K562 (cell line): Measurements from ENCODE around the gene SBF1. TPM values are rescaled to one million over a fixed set of nuclear protein-coding genes. Genes with fewer than 3 reads are reported as not detected.

ENCODE experiments used
- GTF2B ChIP-seq: IDR thresholded peaks from 2 replicates; pipeline ENCODE4 v1.6.1; 2011; ENCODE audit not compliant: insufficient read length; ENCODE audit errors: extremely low read depth
- NFIC ChIP-seq: fragments of 450-650 bp; IDR thresholded peaks from 2 replicates; pipeline ENCODE4 v1.6.1; 2017; ENCODE audit warnings: mild to moderate bottlenecking, inconsistent platforms
- ZFP91 ChIP-seq: sonication (generic); formaldehyde crosslinking; IDR thresholded peaks from 2 replicates; pipeline ENCODE4 v1.8.0; 2022; ENCODE audit warnings: mild to moderate bottlenecking, missing genetic modification reagents
- ZMIZ1 ChIP-seq, 2 experiments: fragments of 150-350 bp in 1 of 2; IDR thresholded peaks; 2 replicates each; pipeline ENCODE4 v1.6.1; 2012 to 2016; ENCODE audit warnings: low read depth in 2 of 2, low read length in 2 of 2, mild to moderate bottlenecking in 1 of 2, moderate library complexity in 1 of 2
- polyA plus RNA-seq, 8 experiments: library from polyadenylated mRNA; depleted of rRNA in 4 of 8; stranded (reverse) in 5 of 8; unstranded in 3 of 8; fragments of >200 nt; fragmentation: Nextera tagmentation in 2 of 8; fragmentation: Illumina TruSeq in 1 of 8; extraction: Ambion mirVana in 2 of 8; extraction: Trizol in 1 of 8; gene quantifications; 2 replicates each; pipeline versions ENCODE4 v1.2.1 to v1.2.3, GENCODE V29; 2011 to 2014; ENCODE audit warnings: inconsistent platforms in 1 of 8, missing spikeins in 1 of 8
- total RNA-seq, 7 experiments: library from RNA; depleted of rRNA in 6 of 7; stranded (reverse); fragments of >200 nt in 6 of 7; fragmentation: Illumina TruSeq in 2 of 7; extraction: Trizol in 2 of 7; gene quantifications; 2 replicates each; pipeline versions ENCODE4 v1.2.1 to v1.2.3, GENCODE V29; 2011 to 2021; ENCODE audit warnings: low replicate concordance in 1 of 7

SBF1 gene
- total and polyA plus RNA-seq, 9 of the 15 experiments (the other 6 are each of a cell fraction or from before 2014, with no cell fraction given), result 0.44 to 50.4 (median 11.4) TPM

GRCh38 chr22:50422046-50422445 lies 52.8 kb downstream of the SBF1 start (continued):
- TF ChIP-seq ZMIZ1 (IDR thresholded peaks at IDR 0.05; ENCODE audit: low read depth in 2 of 2, low read length in 2 of 2), result no peak
- TF ChIP-seq NFIC, result no peak
- no peak for TF ChIP-seq GTF2B
- no peak for TF ChIP-seq ZFP91 (CRISPR knock-in tag)
